Measurements from ENCODE around the gene KRT73.

- TF ChIP-seq CTCF (conservative IDR thresholded peaks at IDR 0.05 in 1 of 2, IDR thresholded peaks at IDR 0.05 in 1 of 2; ENCODE audit: low read depth in 1 of 2, low read length in 2 of 2) (no peak), EZH2 (IDR thresholded peaks at IDR 0.05; ENCODE audit: low read length, missing control alignments) (no peak)
Measured at GRCh38 chr12:52658196-52658595, 39.8 kb upstream of the KRT73 start.

All from fibroblast of lung (primary cell).